ENCODE measurements around the gene CNGA2. TPM values are rescaled to one million over a fixed set of nuclear protein-coding genes. Genes with fewer than 3 reads are reported as not detected.

CNGA2 gene
- total and polyA plus RNA-seq, 10 of the 15 experiments (the other 5 are each of a cell fraction or from before 2014, with no cell fraction given), result not detected

GRCh38 chrX:151702026-151702714 is 32.4 kb upstream of the CNGA2 start:
- ChIA-PET POLR2A (no interaction called here), RAD21 (ENCODE audit: unreplicated experiment) (no interaction called here), CTCF (no interaction called here), SMC1A (ENCODE audit: uncharacterized antibody, unreplicated experiment) (no interaction called here)
- FAIRE-seq (no peak), DNase-seq (ENCODE audit: low read depth, low spot score) (no peak), ATAC-seq (no peak)
- TF ChIP-seq CBX3 (IDR thresholded peaks at IDR 0.05; ENCODE audit: borderline replicate concordance, low read depth) (no peak), SREBF2 (IDR thresholded peaks at IDR 0.05; ENCODE audit: low read length) (no peak), SMAD5 (IDR thresholded peaks at IDR 0.05; ENCODE audit: low read depth) (no peak), TCF12 (IDR thresholded peaks at IDR 0.05; ENCODE audit: low read depth, low read length) (no peak), ZBED1 (IDR thresholded peaks at IDR 0.05; ENCODE audit: borderline replicate concordance) (no peak), ZZZ3 (IDR thresholded peaks at IDR 0.05; ENCODE audit: control insufficient read depth, insufficient read length, low read depth) (no peak), IKZF1 (conservative IDR thresholded peaks at IDR 0.05) (no peak), MLLT1 (IDR thresholded peaks at IDR 0.05) (no peak), RCOR1 (conservative IDR thresholded peaks at IDR 0.05; ENCODE audit: low read depth, low read length) (no peak), HDAC6 (IDR thresholded peaks at IDR 0.05; ENCODE audit: unreplicated experiment) (no peak), CTCF (IDR thresholded peaks at IDR 0.05 in 2 of 3, conservative IDR thresholded peaks at IDR 0.05 in 1 of 3; ENCODE audit: control insufficient read depth in 2 of 3, extremely low read depth in 1 of 3, insufficient read depth in 1 of 3, low read depth in 3 of 3, low read length in 3 of 3) (no peak), KDM1A (IDR thresholded peaks at IDR 0.05; ENCODE audit: borderline replicate concordance) (no peak), PAX8 (IDR thresholded peaks at IDR 0.05) (no peak)
- Histone ChIP-seq H3K79me2 (ENCODE audit: control insufficient read depth, insufficient read depth, low read length) (no peaks in the 10 kb centered on the region), H3K4me1 (ENCODE audit: control insufficient read depth, insufficient read depth, low read length) (no peaks in the 10 kb centered on the region), H3K27me3 (replicated peaks in 1 of 2; ENCODE audit: control insufficient read depth in 2 of 2, insufficient read depth in 2 of 2, low read length in 1 of 2) (no peaks in the 10 kb centered on the region), H3K36me3 (ENCODE audit: control insufficient read depth in 2 of 2, insufficient read depth in 2 of 2, low read length in 1 of 2) (no peaks in the 10 kb centered on the region), H4K20me1 (ENCODE audit: control insufficient read depth, insufficient read depth) (no peaks in the 10 kb centered on the region), H2AFZ (ENCODE audit: control insufficient read depth, low read depth, low read length) (no peak overlapping the region), H3K4me3 (no peak overlapping the region), H3K9me3 (replicated peaks; ENCODE audit: control insufficient read depth, insufficient read depth, low read length) (no peaks in the 10 kb centered on the region), H3K9ac (ENCODE audit: control insufficient read depth, insufficient read depth, low read length) (no peak overlapping the region), H3K4me2 (ENCODE audit: control insufficient read depth, insufficient read depth) (no peak overlapping the region), H3K27ac (ENCODE audit: control insufficient read depth, insufficient read depth) (no peak overlapping the region)
- intact Hi-C loops (cut with micrococcal nuclease; ENCODE audit: unreplicated experiment) (no loop called here), in situ Hi-C loops (cut with MboI) (no loop called here)
- no TSS peak for BruUV-seq (replicated peaks)
- WGBS (ENCODE audit: insufficient coverage, insufficient replicate concordance, low lambda C conversion rate, missing lambda C conversion rate), result 26% methylated on average over 9 of the region's 9 CpGs

Data from GM12878 (cell line).